Panc1 (cell line): ENCODE measurements around the gene POU2AF3. TPM values are rescaled to one million over a fixed set of nuclear protein-coding genes. Genes with fewer than 3 reads are reported as not detected.

Experiments
- ATAC-seq: fragments of 200-7000 bp; cut with Tn5 transposase; 2 replicates; pipeline ENCODE4 v1.9.1; 2020; ENCODE audit warnings: mild to moderate bottlenecking, moderate library complexity
- BruUV-seq: library from RNA; stranded (reverse); fragments of 400-500 nt; replicated peaks from 2 replicates; lab custom pipeline; 2021; lab: Mats Ljungman, UMichigan
- CTCF ChIA-PET: fragments of 300-600 bp; sonication (Branson Sonifier 250); formaldehyde crosslinking; loops from one replicate; lab custom pipeline; 2022; ENCODE audit warnings: antibody characterized with exemption; lab: Charles Lee
- POLR2A ChIA-PET: fragments of 300-600 bp; sonication (Branson Sonifier 250); formaldehyde crosslinking; loops from one replicate; lab custom pipeline; 2022; ENCODE audit warnings: antibody characterized with exemption; lab: Charles Lee
- DNase-seq: peaks from one replicate; pipeline ENCODE4 v3.0.0-alpha.2; 2010; ENCODE audit warnings: low read depth, low spot score
- H3K27ac ChIP-seq: 2 replicates; pipeline ENCODE4 v1.5.1; 2011; ENCODE audit warnings: mild to moderate bottlenecking, low read length, inconsistent platforms
- H3K27me3 ChIP-seq: fragments of 200-500 bp; sonication (Bioruptor generic); 2 replicates; pipeline ENCODE4 v1.6.0; 2014; ENCODE audit warnings: low read length, inconsistent platforms; ENCODE audit not compliant: control insufficient read depth, insufficient read depth
- H3K36me3 ChIP-seq: fragments of 200-500 bp; sonication (Bioruptor generic); 2 replicates; pipeline ENCODE4 v1.5.1; 2014; ENCODE audit warnings: inconsistent platforms, mild to moderate bottlenecking, low read length, moderate library complexity; ENCODE audit not compliant: control insufficient read depth, insufficient read depth
- H3K4me1 ChIP-seq: 2 replicates; pipeline ENCODE4 v1.5.1; 2011; ENCODE audit warnings: inconsistent platforms, mild to moderate bottlenecking, low read length, moderate library complexity; ENCODE audit not compliant: control insufficient read depth, insufficient read depth
- H3K4me3 ChIP-seq, 2 experiments: 2 replicates each; pipeline ENCODE4 v1.5.1; 2011 to 2012; ENCODE audit warnings: low read depth in 2 of 2, low read length in 2 of 2, mild to moderate bottlenecking in 2 of 2, inconsistent platforms in 1 of 2, moderate library complexity in 1 of 2
- H3K9me3 ChIP-seq: fragments of 200-500 bp; sonication (Bioruptor generic); 2 replicates; pipeline ENCODE4 v1.5.1; 2014; ENCODE audit warnings: low read depth, mild to moderate bottlenecking, inconsistent platforms, low read length, moderate library complexity; ENCODE audit not compliant: control insufficient read depth, insufficient read depth
- POLR2AphosphoS5 ChIP-seq: IDR thresholded peaks from 2 replicates; pipeline ENCODE4 v1.6.1; 2012; ENCODE audit warnings: mild to moderate bottlenecking, low read depth, low read length, moderate library complexity
- SIN3A ChIP-seq: IDR thresholded peaks from 2 replicates; pipeline ENCODE4 v1.6.1; 2012; ENCODE audit warnings: low read depth, mild to moderate bottlenecking, low read length, moderate library complexity, borderline replicate concordance; ENCODE audit not compliant: insufficient read depth
- TCF7L2 ChIP-seq: IDR thresholded peaks from 2 replicates; pipeline ENCODE4 v1.6.1; 2011; ENCODE audit warnings: mild to moderate bottlenecking, low read depth, low read length, inconsistent platforms
- in situ Hi-C: cut with HindIII; loops from 2 replicates; pipeline ENCODE4 v1.10.0; 2016; ENCODE audit warnings: low sequenced_read_pairs, low pct_unique_long_range_greater_than_20kb
- intact Hi-C: fragments of 100-400 bp; cut with micrococcal nuclease; formaldehyde crosslinking; loops from one replicate; pipeline ENCODE4 v1.10.0; 2022; ENCODE audit not compliant: unreplicated experiment
- total RNA-seq: library from RNA; stranded (reverse); gene quantifications from one replicate; pipeline ENCODE4 v1.2.1, GENCODE V29; 2021; ENCODE audit not compliant: unreplicated experiment
- TF ChIP-seq, protein P1 (sequence below): fragments of 450-650 bp; IDR thresholded peaks from 2 replicates; pipeline ENCODE4 v1.5.1; 2017; ENCODE audit warnings: mild to moderate bottlenecking
- TF ChIP-seq, protein P2 (sequence below), 2 experiments: IDR thresholded peaks; 2 replicates each; pipeline ENCODE4 v1.6.1; 2011 to 2012; ENCODE audit warnings: low read depth in 2 of 2, control low read depth in 1 of 2, low read length in 1 of 2, mild to moderate bottlenecking in 1 of 2, moderate library complexity in 1 of 2; ENCODE audit not compliant: insufficient read depth in 1 of 2

POU2AF3 gene
- total RNA-seq, 1 experiment from 2014 or later: 0.64 TPM

DNA sequence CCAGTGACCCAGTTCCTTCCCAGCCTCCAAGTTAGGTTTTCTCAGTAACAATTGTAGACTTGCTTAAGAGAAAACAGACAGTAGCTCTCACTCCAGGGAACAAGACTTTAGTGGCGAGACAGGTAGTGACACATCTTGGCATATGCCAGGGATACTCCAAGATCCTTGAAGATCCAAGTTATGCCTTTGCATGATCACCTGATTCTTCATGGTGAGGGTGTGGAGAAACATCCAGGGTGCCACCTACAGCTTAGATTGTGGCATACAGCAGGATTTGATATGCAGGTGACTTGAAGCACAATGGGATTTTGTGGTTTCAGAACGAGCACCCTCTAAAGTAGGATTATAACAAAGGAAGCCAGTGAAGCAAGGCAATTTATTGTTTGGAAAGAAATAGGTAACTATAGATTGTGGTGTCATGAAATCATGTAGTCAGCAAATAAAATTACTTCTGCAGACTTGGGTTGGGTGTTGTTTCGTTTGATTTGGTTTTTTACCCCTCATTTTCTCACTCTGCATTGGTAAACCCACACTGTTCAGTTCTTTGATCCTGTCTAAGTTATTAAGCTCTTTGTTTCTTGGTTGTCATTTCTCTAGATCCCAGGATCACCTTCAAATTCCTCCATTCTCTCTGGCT lies 9.2 kb downstream of the POU2AF3 start:
- H3K4me1 ChIP-seq: no peaks in the 10 kb centered on the region
- intact Hi-C loops (no loop called here), in situ Hi-C loops (no loop called here)
- TF ChIP-seq POLR2AphosphoS5 (no peak), TCF7L2 (no peak)
- TF ChIP-seq, protein P1, sequence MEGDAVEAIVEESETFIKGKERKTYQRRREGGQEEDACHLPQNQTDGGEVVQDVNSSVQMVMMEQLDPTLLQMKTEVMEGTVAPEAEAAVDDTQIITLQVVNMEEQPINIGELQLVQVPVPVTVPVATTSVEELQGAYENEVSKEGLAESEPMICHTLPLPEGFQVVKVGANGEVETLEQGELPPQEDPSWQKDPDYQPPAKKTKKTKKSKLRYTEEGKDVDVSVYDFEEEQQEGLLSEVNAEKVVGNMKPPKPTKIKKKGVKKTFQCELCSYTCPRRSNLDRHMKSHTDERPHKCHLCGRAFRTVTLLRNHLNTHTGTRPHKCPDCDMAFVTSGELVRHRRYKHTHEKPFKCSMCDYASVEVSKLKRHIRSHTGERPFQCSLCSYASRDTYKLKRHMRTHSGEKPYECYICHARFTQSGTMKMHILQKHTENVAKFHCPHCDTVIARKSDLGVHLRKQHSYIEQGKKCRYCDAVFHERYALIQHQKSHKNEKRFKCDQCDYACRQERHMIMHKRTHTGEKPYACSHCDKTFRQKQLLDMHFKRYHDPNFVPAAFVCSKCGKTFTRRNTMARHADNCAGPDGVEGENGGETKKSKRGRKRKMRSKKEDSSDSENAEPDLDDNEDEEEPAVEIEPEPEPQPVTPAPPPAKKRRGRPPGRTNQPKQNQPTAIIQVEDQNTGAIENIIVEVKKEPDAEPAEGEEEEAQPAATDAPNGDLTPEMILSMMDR: peak; percentile 11; the same call in 1 of the 2 replicates
- ChIA-PET POLR2A (no interaction called here), CTCF (no interaction called here)
- ATAC-seq: no peak
- no peaks in the 10 kb centered on the region for H3K9me3 ChIP-seq
- peaks cover 40% of the 10 kb centered on the region for H3K27me3 ChIP-seq
- no peak overlapping the region for H3K27ac ChIP-seq
- H3K4me3 ChIP-seq: no peak overlapping the region
- no peak for DNase-seq
- H3K36me3 ChIP-seq: no peaks in the 10 kb centered on the region
- BruUV-seq: no TSS peak

DNA sequence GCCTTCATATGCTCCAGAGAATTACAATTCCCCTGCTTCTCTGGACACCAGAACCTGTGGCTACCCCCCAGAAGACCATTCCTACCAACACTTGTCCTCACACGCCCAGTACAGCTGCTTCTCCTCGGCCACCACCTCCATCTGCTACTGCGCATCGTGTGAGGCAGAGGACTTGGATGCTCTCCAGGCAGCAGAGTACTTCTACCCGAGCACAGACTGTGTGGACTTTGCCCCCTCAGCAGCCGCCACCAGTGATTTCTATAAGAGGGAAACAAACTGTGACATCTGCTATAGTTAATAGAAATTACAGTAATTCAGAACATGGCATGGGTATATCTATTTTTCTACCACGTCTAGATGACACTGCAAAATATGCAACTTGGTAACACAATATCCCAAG lies 9.8 kb downstream of the POU2AF3 start:
- no peak overlapping the region for H3K27ac ChIP-seq
- no peaks in the 10 kb centered on the region for H3K4me1 ChIP-seq
- no peaks in the 10 kb centered on the region for H3K36me3 ChIP-seq
- H3K27me3 ChIP-seq: peaks cover 40% of the 10 kb centered on the region
- no peaks in the 10 kb centered on the region for H3K9me3 ChIP-seq
- ChIA-PET CTCF (no interaction called here), POLR2A (no interaction called here)
- intact Hi-C loops: no loop called here
- BruUV-seq: no TSS peak
- in situ Hi-C loops: no loop called here
- no peak for DNase-seq
- TF ChIP-seq, protein P1: no peak
- TF ChIP-seq SIN3A: no peak
- H3K4me3 ChIP-seq: no peak overlapping the region
- no peak for ATAC-seq

DNA sequence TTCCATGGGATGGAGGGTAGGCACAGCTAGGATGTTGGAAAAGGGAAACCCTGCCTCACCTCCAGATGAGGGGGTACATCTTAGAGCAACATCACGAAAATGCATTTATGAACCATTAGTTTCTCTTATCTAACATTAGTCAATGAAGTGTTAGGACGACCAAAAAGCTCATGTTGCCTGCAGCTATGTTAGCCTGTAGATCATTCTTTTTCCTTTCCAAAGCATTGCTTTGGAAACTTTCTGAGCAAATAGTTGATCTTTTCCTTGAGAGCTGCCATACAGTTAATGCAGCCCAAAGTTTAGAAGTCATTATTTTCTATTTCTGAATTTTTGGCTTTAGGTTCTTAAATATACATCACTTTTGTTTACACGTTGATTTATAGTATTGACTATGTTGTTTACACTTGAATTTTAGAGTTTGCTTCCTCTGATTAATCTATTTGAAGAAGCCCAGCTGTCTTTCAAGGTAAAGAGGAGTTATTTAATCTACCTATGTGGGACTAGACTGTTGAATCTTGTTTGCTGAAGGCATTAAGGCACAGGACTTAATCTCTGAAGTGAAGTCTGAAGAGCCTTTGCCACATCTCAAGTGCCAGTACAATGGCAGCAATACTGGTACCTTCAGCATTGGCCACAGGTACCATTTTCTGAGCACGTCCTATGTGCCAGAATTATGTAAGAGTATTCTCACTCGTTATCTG lies 11.0 kb downstream of the POU2AF3 start:
- ATAC-seq: no peak
- CTCF ChIA-PET: no interaction called here

More for the DNA sequence above, 11.0 kb downstream of the POU2AF3 start:
- intact Hi-C loops (no loop called here), in situ Hi-C loops (no loop called here)
- Histone ChIP-seq H3K4me3 (no peak overlapping the region), H3K27ac (no peak overlapping the region), H3K9me3 (no peaks in the 10 kb centered on the region), H3K4me1 (no peaks in the 10 kb centered on the region), H3K27me3 (peaks cover 40% of the 10 kb centered on the region), H3K36me3 (no peaks in the 10 kb centered on the region)
- POLR2A ChIA-PET: no interaction called here
- no peak for DNase-seq
- TF ChIP-seq, protein P2, sequence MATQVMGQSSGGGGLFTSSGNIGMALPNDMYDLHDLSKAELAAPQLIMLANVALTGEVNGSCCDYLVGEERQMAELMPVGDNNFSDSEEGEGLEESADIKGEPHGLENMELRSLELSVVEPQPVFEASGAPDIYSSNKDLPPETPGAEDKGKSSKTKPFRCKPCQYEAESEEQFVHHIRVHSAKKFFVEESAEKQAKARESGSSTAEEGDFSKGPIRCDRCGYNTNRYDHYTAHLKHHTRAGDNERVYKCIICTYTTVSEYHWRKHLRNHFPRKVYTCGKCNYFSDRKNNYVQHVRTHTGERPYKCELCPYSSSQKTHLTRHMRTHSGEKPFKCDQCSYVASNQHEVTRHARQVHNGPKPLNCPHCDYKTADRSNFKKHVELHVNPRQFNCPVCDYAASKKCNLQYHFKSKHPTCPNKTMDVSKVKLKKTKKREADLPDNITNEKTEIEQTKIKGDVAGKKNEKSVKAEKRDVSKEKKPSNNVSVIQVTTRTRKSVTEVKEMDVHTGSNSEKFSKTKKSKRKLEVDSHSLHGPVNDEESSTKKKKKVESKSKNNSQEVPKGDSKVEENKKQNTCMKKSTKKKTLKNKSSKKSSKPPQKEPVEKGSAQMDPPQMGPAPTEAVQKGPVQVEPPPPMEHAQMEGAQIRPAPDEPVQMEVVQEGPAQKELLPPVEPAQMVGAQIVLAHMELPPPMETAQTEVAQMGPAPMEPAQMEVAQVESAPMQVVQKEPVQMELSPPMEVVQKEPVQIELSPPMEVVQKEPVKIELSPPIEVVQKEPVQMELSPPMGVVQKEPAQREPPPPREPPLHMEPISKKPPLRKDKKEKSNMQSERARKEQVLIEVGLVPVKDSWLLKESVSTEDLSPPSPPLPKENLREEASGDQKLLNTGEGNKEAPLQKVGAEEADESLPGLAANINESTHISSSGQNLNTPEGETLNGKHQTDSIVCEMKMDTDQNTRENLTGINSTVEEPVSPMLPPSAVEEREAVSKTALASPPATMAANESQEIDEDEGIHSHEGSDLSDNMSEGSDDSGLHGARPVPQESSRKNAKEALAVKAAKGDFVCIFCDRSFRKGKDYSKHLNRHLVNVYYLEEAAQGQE (IDR thresholded peaks at IDR 0.05; ENCODE audit: insufficient read depth in 1 of 2, low read depth in 2 of 2, low read length in 1 of 2): no peak
- TF ChIP-seq SIN3A (no peak), POLR2AphosphoS5 (no peak), TCF7L2 (no peak)
- TF ChIP-seq, protein P1: no peak
- BruUV-seq: no TSS peak
